Body of pancreas (tissue), 4 donors: ENCODE measurements around the gene NAA38. TPM values are rescaled to one million over a fixed set of nuclear protein-coding genes. Genes with fewer than 3 reads are reported as not detected.

Source experiments
- ATAC-seq: fragments of 150-250 bp; one replicate; pipeline ENCODE4 v1.9.1; 2016
- DNase-seq, 4 donors: peaks; one replicate each; pipeline ENCODE4 v3.0.0-alpha.2; 2019
- H3K27ac ChIP-seq, 4 donors: fragments of 200-600 bp; sonication (generic); 1 replicate in 3 of 4; 2 replicates in 1 of 4; pipeline versions ENCODE4 v1.5.1 to v1.6.1; 2016 to 2019; ENCODE audit warnings: mild to moderate bottlenecking in 1 of 4, mixed read lengths in 1 of 4, moderate library complexity in 1 of 4
- H3K27me3 ChIP-seq, 2 donors: fragments of 200-600 bp; sonication (generic); one replicate each; pipeline ENCODE4 v1.6.0; 2016; ENCODE audit warnings: mild to moderate bottlenecking in 1 of 2
- H3K36me3 ChIP-seq, 2 donors: fragments of 200-600 bp; sonication (generic); replicated peaks in 1 of 2; 2 replicates each; pipeline ENCODE4 v1.5.1; 2016; ENCODE audit warnings: low read depth in 2 of 2; ENCODE audit not compliant: insufficient read depth in 1 of 2
- H3K4me1 ChIP-seq: fragments of 200-600 bp; sonication (generic); one replicate; pipeline ENCODE4 v1.6.0; 2016
- H3K4me3 ChIP-seq, 2 donors: fragments of 200-600 bp; sonication (generic); 1 replicate in 1 of 2; 2 replicates in 1 of 2; pipeline ENCODE4 v1.5.1; 2016 to 2019
- H3K9me3 ChIP-seq, 3 donors: fragments of 200-600 bp; sonication (generic); 1 replicate in 2 of 3; 2 replicates in 1 of 3; pipeline ENCODE4 v1.5.1; 2016
- POLR2A ChIP-seq, 3 donors: fragments of 450-650 bp; IDR thresholded peaks; one replicate each; pipeline ENCODE4 v1.6.1; 2016; ENCODE audit warnings: antibody characterized with exemption in 3 of 3, mild to moderate bottlenecking in 2 of 3
- WGBS, 2 donors: methylation state at CpG; one replicate each; pipeline ENCODE4 v1.1.5; 2017; 5-methylcytosine and 5-hydroxymethylcytosine counted together
- intact Hi-C: fragments of 100-400 bp; cut with DNase I; formaldehyde crosslinking; loops from one replicate; pipeline ENCODE4 v1.15.1; 2023
- total RNA-seq, 2 donors: library from RNA; depleted of rRNA; stranded (reverse); fragments of >200 nt; gene quantifications; one replicate each; pipeline ENCODE4 v1.1.0, GENCODE V29; 2016
- TF ChIP-seq, protein P1 (sequence below), 7 experiments: fragments of 450-650 bp in 4 of 7; fragments of 200-600 bp in 3 of 7; sonication (generic) in 3 of 7; IDR thresholded peaks; one replicate each; pipeline ENCODE4 v1.5.1; 2016 to 2019; ENCODE audit warnings: antibody characterized with exemption in 7 of 7

Gene NAA38
- total RNA-seq, 2 donors from 2014 or later = 25.7 to 50.1 TPM

DNA sequence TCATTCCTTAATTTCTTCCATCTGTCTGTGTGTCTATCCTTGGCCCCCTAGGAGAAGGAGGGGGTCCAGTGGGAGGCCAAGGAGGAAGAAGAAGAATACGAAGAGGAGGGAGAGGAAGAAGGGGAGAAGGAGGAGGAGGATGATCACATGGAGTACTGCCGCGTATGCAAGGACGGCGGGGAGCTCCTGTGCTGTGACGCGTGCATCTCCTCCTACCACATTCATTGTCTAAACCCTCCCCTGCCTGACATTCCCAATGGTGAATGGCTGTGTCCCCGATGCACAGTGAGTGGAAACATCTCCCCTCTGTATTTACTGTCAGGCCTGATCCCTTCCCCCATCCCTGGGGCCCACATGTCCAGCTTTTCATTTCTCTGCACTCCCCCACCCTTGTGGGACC, 37.5 kb upstream of the NAA38 start:
- peaks cover 4% of the 10 kb centered on the region for H3K4me1 ChIP-seq
- no peak for ATAC-seq
- 91 to 94% methylated on average over 8 of the region's 8 CpGs for WGBS, 2 donors
- H3K36me3 ChIP-seq = peaks cover 0 to 34% of the 10 kb centered on the region in 2 donors
- H3K27ac ChIP-seq = no peak overlapping the region
- H3K9me3 ChIP-seq = no peaks in the 10 kb centered on the region
- DNase-seq = peak in 1 of 4 donors; percentile 6
- TF ChIP-seq, protein P1, sequence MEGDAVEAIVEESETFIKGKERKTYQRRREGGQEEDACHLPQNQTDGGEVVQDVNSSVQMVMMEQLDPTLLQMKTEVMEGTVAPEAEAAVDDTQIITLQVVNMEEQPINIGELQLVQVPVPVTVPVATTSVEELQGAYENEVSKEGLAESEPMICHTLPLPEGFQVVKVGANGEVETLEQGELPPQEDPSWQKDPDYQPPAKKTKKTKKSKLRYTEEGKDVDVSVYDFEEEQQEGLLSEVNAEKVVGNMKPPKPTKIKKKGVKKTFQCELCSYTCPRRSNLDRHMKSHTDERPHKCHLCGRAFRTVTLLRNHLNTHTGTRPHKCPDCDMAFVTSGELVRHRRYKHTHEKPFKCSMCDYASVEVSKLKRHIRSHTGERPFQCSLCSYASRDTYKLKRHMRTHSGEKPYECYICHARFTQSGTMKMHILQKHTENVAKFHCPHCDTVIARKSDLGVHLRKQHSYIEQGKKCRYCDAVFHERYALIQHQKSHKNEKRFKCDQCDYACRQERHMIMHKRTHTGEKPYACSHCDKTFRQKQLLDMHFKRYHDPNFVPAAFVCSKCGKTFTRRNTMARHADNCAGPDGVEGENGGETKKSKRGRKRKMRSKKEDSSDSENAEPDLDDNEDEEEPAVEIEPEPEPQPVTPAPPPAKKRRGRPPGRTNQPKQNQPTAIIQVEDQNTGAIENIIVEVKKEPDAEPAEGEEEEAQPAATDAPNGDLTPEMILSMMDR (IDR thresholded peaks at IDR 0.05) = no peak
- TF ChIP-seq POLR2A (IDR thresholded peaks at IDR 0.05) = no peak
- H3K4me3 ChIP-seq = no peak overlapping the region
- intact Hi-C loops = loop anchor here (5.0 kb wide), 1 partner anchor 33 kb away; no protein-coding TSS in a partner anchor
- H3K27me3 ChIP-seq = no peaks in the 10 kb centered on the region

- Histone ChIP-seq H3K9me3 (no peaks in the 10 kb centered on the region), H3K27ac (no peak overlapping the region), H3K27me3 (no peaks in the 10 kb centered on the region), H3K4me1 (peaks cover 11% of the 10 kb centered on the region), H3K4me3 (no peak overlapping the region), H3K36me3 (peaks cover 0 to 30% of the 10 kb centered on the region in 2 donors)
- intact Hi-C loops = no loop called here
- no peak for TF ChIP-seq POLR2A (IDR thresholded peaks at IDR 0.05)
- TF ChIP-seq, protein P1 (IDR thresholded peaks at IDR 0.05) = no peak
- 88 to 90% methylated on average over 9 of the region's 9 CpGs for WGBS, 2 donors
- DNase-seq (peak in 1 of 4 donors; percentile 4), ATAC-seq (no peak)
Measured at GRCh38 chr17:7894226-7894625, 36.9 kb upstream of the NAA38 start.

GRCh38 chr17:7893187-7893880, 36.0 kb upstream of the NAA38 start:
- no peaks in the 10 kb centered on the region for H3K9me3 ChIP-seq
- no peaks in the 10 kb centered on the region for H3K27me3 ChIP-seq
- intact Hi-C loops = no loop called here
- WGBS, 2 donors = 88 to 90% methylated on average over 7 to 15 of the region's 15 CpGs
- ATAC-seq (no peak), DNase-seq (peak in 1 of 4 donors; percentile 4)
- peaks cover 0 to 26% of the 10 kb centered on the region in 2 donors for H3K36me3 ChIP-seq
- H3K4me3 ChIP-seq = no peak overlapping the region
- peaks cover 20% of the 10 kb centered on the region for H3K4me1 ChIP-seq
- H3K27ac ChIP-seq = no peak overlapping the region
- no peak for TF ChIP-seq POLR2A (IDR thresholded peaks at IDR 0.05)
- TF ChIP-seq, protein P1 (IDR thresholded peaks at IDR 0.05) = no peak

DNA sequence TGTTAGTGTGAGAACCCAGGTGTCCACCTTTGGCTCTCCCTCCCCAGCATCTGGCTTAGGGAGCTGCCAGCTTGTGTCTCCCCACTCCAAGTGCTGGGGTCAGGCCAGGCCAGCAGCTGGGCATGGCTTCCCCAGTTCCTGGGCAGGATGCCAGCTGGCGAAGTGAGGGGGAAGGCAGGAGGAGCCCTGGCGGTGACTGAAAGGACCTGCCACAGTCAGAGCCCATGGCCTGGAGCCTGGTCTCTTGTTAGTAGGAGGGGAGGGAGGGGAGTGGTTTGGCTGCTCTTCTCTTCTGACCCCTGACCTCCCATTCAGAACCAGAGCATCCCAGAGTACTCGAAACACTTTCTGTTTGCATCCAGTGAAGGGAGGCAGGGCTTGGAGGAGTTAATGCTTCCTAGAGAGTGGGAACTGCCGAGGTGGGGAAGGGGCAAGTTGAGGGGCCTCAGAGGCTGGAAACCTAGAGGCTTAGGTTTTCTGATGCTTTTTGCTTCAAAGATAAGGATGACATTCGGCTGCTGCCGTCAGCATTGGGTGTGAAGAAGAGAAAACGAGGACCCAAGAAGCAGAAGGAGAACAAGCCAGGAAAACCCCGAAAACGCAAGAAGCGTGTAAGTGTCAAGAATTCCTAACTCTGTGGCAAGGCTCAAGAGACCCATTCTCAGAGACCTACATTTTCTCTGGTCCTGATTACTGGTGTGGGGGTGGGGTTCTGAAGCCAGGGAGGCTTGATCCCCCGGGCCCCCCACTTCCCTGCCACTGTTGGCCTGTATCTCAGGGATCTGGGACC, 32.0 kb upstream of the NAA38 start:
- 39 to 52% methylated on average over 9 to 11 of the region's 11 CpGs for WGBS, 2 donors
- H3K4me3 ChIP-seq = no peak overlapping the region

More for the DNA sequence above, 32.0 kb upstream of the NAA38 start:
- no peaks in the 10 kb centered on the region for H3K9me3 ChIP-seq
- peak overlapping the region; percentile 90 to 98 (median 94) for H3K27ac ChIP-seq
- peak; percentile 78 for ATAC-seq
- TF ChIP-seq POLR2A (IDR thresholded peaks at IDR 0.05) = peak in 2 of 3 donors; percentile 32 to 45
- TF ChIP-seq, protein P1 (IDR thresholded peaks at IDR 0.05) = peak; percentile 18 to 90 (median 87)
- no peaks in the 10 kb centered on the region for H3K27me3 ChIP-seq
- peaks cover 45% of the 10 kb centered on the region for H3K4me1 ChIP-seq
- intact Hi-C loops = no loop called here
- peaks cover 0 to 14% of the 10 kb centered on the region in 2 donors for H3K36me3 ChIP-seq
- peak; percentile 98 to 100 (median 99) for DNase-seq
